SU-DHL-6 (cell line): Measurements from ENCODE around the gene LHPP.

ENCODE experiments used
- H2AFZ ChIP-seq: fragments of 200-600 bp; sonication (generic); 2 replicates; pipeline ENCODE4 v1.6.1; 2014; ENCODE audit warnings: low read depth, mild to moderate bottlenecking, moderate library complexity, mixed read lengths, antibody characterized with exemption, low read length; ENCODE audit not compliant: severe bottlenecking
- H3F3A ChIP-seq: fragments of 200-600 bp; shearing (Covaris generic); 2 replicates; pipeline ENCODE4 v1.6.0; 2016; ENCODE audit warnings: antibody characterized with exemption, mild to moderate bottlenecking; ENCODE audit not compliant: insufficient read depth
- H3K27ac ChIP-seq: fragments of 200-600 bp; sonication (generic); 2 replicates; pipeline ENCODE4 v1.5.1; 2016; ENCODE audit warnings: low read depth, mild to moderate bottlenecking, low read length, moderate library complexity, mixed read lengths
- H3K27me3 ChIP-seq: fragments of 200-600 bp; sonication (generic), shearing (Covaris generic); 2 replicates; pipeline ENCODE4 v1.6.0; 2014; ENCODE audit warnings: mild to moderate bottlenecking, low read length
- H3K36me3 ChIP-seq: fragments of 200-600 bp; sonication (generic); 2 replicates; pipeline ENCODE4 v1.6.1; 2014; ENCODE audit warnings: mild to moderate bottlenecking, low read length, mixed read lengths
- H3K4me2 ChIP-seq: fragments of 300-600, 200-600 bp; shearing (Covaris generic), sonication (generic); 2 replicates; pipeline ENCODE4 v1.6.0; 2014; ENCODE audit warnings: low read length, low read depth, mild to moderate bottlenecking; ENCODE audit not compliant: poor library complexity, severe bottlenecking
- H3K4me3 ChIP-seq: fragments of 200-600 bp; sonication (generic); 2 replicates; pipeline ENCODE4 v1.5.1; 2014; ENCODE audit warnings: antibody characterized with exemption, low read length, mild to moderate bottlenecking, mixed read lengths; ENCODE audit not compliant: insufficient read depth, poor library complexity, severe bottlenecking
- H3K79me2 ChIP-seq: fragments of 200-600 bp; sonication (generic); 2 replicates; pipeline ENCODE4 v1.6.1; 2014; ENCODE audit warnings: mild to moderate bottlenecking, low read length, moderate library complexity; ENCODE audit not compliant: insufficient read depth
- H3K9ac ChIP-seq: fragments of 200-600 bp; sonication (generic); 2 replicates; pipeline ENCODE4 v1.7.0; 2014; ENCODE audit warnings: mild to moderate bottlenecking, low read length
- H3K9me2 ChIP-seq: fragments of 200-600 bp; sonication (generic); replicated peaks from 2 replicates; pipeline ENCODE4 v1.6.1; 2014; ENCODE audit warnings: low read length; ENCODE audit not compliant: insufficient read depth
- H3K9me3 ChIP-seq: fragments of 200-600 bp; sonication (generic); 2 replicates; pipeline ENCODE4 v1.6.1; 2014; ENCODE audit warnings: low read length, mixed read lengths; ENCODE audit not compliant: insufficient read depth
- H4K20me1 ChIP-seq: fragments of 200-600 bp; sonication (generic); 2 replicates; pipeline ENCODE4 v1.6.1; 2014; ENCODE audit warnings: low read depth, mild to moderate bottlenecking, antibody characterized with exemption, low read length, moderate library complexity, mixed read lengths
- CTCF ChIP-seq: fragments of 200-600 bp; sonication (generic); IDR thresholded peaks from one replicate; pipeline ENCODE4 v1.5.1; 2017; ENCODE audit warnings: antibody characterized with exemption, mild to moderate bottlenecking, low read length, moderate library complexity; ENCODE audit not compliant: insufficient read depth, poor library complexity, severe bottlenecking
- EZH2phosphoT487 ChIP-seq: fragments of 200-600 bp; sonication (generic), shearing (Covaris generic); conservative IDR thresholded peaks from 2 replicates; pipeline ENCODE4 v1.6.1; 2018; ENCODE audit warnings: mild to moderate bottlenecking, antibody characterized with exemption, low read length, moderate library complexity, mixed read lengths

Gene LHPP

GRCh38 chr10:124450783-124451057 lies 10.9 kb upstream of the LHPP start:
- TF ChIP-seq EZH2phosphoT487, result no peak
- no peak for TF ChIP-seq CTCF
- Histone ChIP-seq H3K9me2 (no peaks in the 10 kb centered on the region), H3K79me2 (no peaks in the 10 kb centered on the region), H3K27me3 (0 out of 2 replicates have a peak, but pooled peaks cover 2% of the 10 kb centered on the region), H3K27ac (no peak overlapping the region), H3K4me3 (no peak overlapping the region), H2AFZ (no peak overlapping the region), H3K9ac (no peak overlapping the region), H3K36me3 (no peaks in the 10 kb centered on the region), H3K4me2 (no peak overlapping the region), H3K9me3 (no peaks in the 10 kb centered on the region), H4K20me1 (no peaks in the 10 kb centered on the region), H3F3A (no peaks in the 10 kb centered on the region)

- H4K20me1 ChIP-seq, result no peaks in the 10 kb centered on the region
- no peak overlapping the region for H2AFZ ChIP-seq
- H3K9ac ChIP-seq, result no peak overlapping the region
- no peaks in the 10 kb centered on the region for H3K79me2 ChIP-seq
- no peaks in the 10 kb centered on the region for H3K36me3 ChIP-seq
- H3K9me2 ChIP-seq, result no peaks in the 10 kb centered on the region
- H3F3A ChIP-seq, result no peaks in the 10 kb centered on the region
- H3K27ac ChIP-seq, result no peak overlapping the region
- no peak for TF ChIP-seq EZH2phosphoT487
- TF ChIP-seq CTCF, result no peak
- no peak overlapping the region for H3K4me3 ChIP-seq
- no peaks in the 10 kb centered on the region for H3K9me3 ChIP-seq
- no peak overlapping the region for H3K4me2 ChIP-seq
- H3K27me3 ChIP-seq, result no peaks in the 10 kb centered on the region
Observed at GRCh38 chr10:124451276-124451675, 10.3 kb upstream of the LHPP start.

- TF ChIP-seq CTCF, result no peak
- TF ChIP-seq EZH2phosphoT487, result no peak
- Histone ChIP-seq H3K9ac (no peak overlapping the region), H4K20me1 (no peaks in the 10 kb centered on the region), H3K79me2 (no peaks in the 10 kb centered on the region), H3K36me3 (no peaks in the 10 kb centered on the region), H3K9me3 (no peaks in the 10 kb centered on the region), H2AFZ (no peak overlapping the region), H3F3A (no peaks in the 10 kb centered on the region), H3K27me3 (no peaks in the 10 kb centered on the region), H3K4me3 (no peak overlapping the region), H3K27ac (no peak overlapping the region), H3K4me2 (no peak overlapping the region), H3K9me2 (no peaks in the 10 kb centered on the region)
Observed at GRCh38 chr10:124453960-124454610, 7.5 kb upstream of the LHPP start.
